Hypothalamus (tissue), 51 donors: ENCODE measurements around the gene METTL9.
"Not testable (repeated sequence)": the region's sequence is repeated elsewhere in the genome, so short reads cannot be mapped to it uniquely, and the experiment has no call there.

Experiments
- DNase-seq, 51 donors: peaks; one replicate each; lab custom pipeline; 2025; lab: John Stamatoyannopoulos, UW

Gene METTL9

GRCh38 chr16:21631376-21631775, 32.0 kb downstream of the METTL9 start:
- not testable (repeated sequence) for DNase-seq

GRCh38 chr16:21631951-21632575, 32.7 kb downstream of the METTL9 start:
- DNase-seq: not testable (repeated sequence)

GRCh38 chr16:21634216-21634615, 34.8 kb downstream of the METTL9 start:
- no peak for DNase-seq

- not testable (repeated sequence) for DNase-seq
These were observed 36.3 kb downstream of the METTL9 start for GRCh38 chr16:21635694-21636093.

- DNase-seq: no peak
These were observed 37.9 kb downstream of the METTL9 start for GRCh38 chr16:21637032-21637968.

GRCh38 chr16:21638573-21638975, 39.2 kb downstream of the METTL9 start:
- no peak for DNase-seq

- DNase-seq: no peak
These were observed 40.1 kb downstream of the METTL9 start for GRCh38 chr16:21639493-21639892.

GRCh38 chr16:21641916-21642315, 42.5 kb downstream of the METTL9 start:
- no peak for DNase-seq

GRCh38 chr16:21642861-21643260, 43.5 kb downstream of the METTL9 start:
- no peak for DNase-seq

- DNase-seq: no peak
These were observed 44.4 kb downstream of the METTL9 start for GRCh38 chr16:21643785-21644184.

GRCh38 chr16:21644674-21645073, 45.3 kb downstream of the METTL9 start:
- no peak for DNase-seq

GRCh38 chr16:21645261-21645721, 45.9 kb downstream of the METTL9 start:
- DNase-seq: no peak

GRCh38 chr16:21646091-21646490, 46.7 kb downstream of the METTL9 start:
- no peak for DNase-seq

GRCh38 chr16:21646721-21647561, 47.6 kb downstream of the METTL9 start:
- DNase-seq: no peak

GRCh38 chr16:21647562-21648164, 48.3 kb downstream of the METTL9 start:
- no peak for DNase-seq

- not testable (repeated sequence) for DNase-seq
These were observed 50.5 kb downstream of the METTL9 start for GRCh38 chr16:21649826-21650406.

GRCh38 chr16:21650521-21650920, 51.1 kb downstream of the METTL9 start:
- DNase-seq: peak in 2 of 51 donors; percentile 5 to 22

- DNase-seq: no peak
These were observed 52.1 kb downstream of the METTL9 start for GRCh38 chr16:21651515-21651914.

GRCh38 chr16:21652453-21652852, 53.1 kb downstream of the METTL9 start, which contains the start of gene IGSF6:
Gene IGSF6 (minus strand): TSS chr16:21652608. CDS start chr16:21652598, 10 bp downstream.
- DNase-seq: no peak

GRCh38 chr16:21653571-21653970, 54.2 kb downstream of the METTL9 start:
- DNase-seq: no peak
